GM12872 (cell line): ENCODE results near the gene COL9A3.

Source experiments
- CTCF ChIP-seq: IDR thresholded peaks from 3 replicates; pipeline ENCODE4 v1.5.1; 2011; ENCODE audit warnings: low read depth, mild to moderate bottlenecking, low read length, moderate library complexity; ENCODE audit not compliant: insufficient read depth

Gene COL9A3

GRCh38 chr20:62816884-62817873 lies at the start of gene COL9A3:
TSS of gene COL9A3 (plus strand) at chr20:62817050. CDS start at chr20:62817065, 15 bp downstream.
- TF ChIP-seq CTCF = no peak

GRCh38 chr20:62768234-62768546 lies 48.7 kb upstream of the COL9A3 start:
- TF ChIP-seq CTCF = no peak

- no peak for TF ChIP-seq CTCF
These were observed 48.1 kb upstream of the COL9A3 start for GRCh38 chr20:62768551-62769287.

GRCh38 chr20:62769346-62770071 lies 47.3 kb upstream of the COL9A3 start:
- TF ChIP-seq CTCF = no peak

- TF ChIP-seq CTCF = no peak
These were observed 46.5 kb upstream of the COL9A3 start for GRCh38 chr20:62770111-62770910.

GRCh38 chr20:62770916-62771315 lies 45.9 kb upstream of the COL9A3 start:
- TF ChIP-seq CTCF = no peak
